Measurements from ENCODE around the gene ABCA7.
"Not testable (repeated sequence)": the region's sequence is repeated elsewhere in the genome, so short reads cannot be mapped to it uniquely, and the experiment has no call there.

Gene ABCA7

GRCh38 chr19:1110809-1111640 is 71.1 kb downstream of the ABCA7 start:
- Histone ChIP-seq H3K9me3 (replicated peaks; ENCODE audit: low read length) (no peaks in the 10 kb centered on the region), H3K4me1 (ENCODE audit: control insufficient read depth, insufficient read depth, low read length) (peaks cover 16% of the 10 kb centered on the region), H3K4me3 (ENCODE audit: low read length) (no peak overlapping the region), H3K4me2 (ENCODE audit: low read length) (no peak overlapping the region), H3K9ac (ENCODE audit: low read depth, low read length) (no peak overlapping the region), H3K27me3 (ENCODE audit: control insufficient read depth, insufficient read depth, low read length) (no peaks in the 10 kb centered on the region), H3K36me3 (ENCODE audit: insufficient read depth, low read length) (peaks cover 58% of the 10 kb centered on the region)

DNA sequence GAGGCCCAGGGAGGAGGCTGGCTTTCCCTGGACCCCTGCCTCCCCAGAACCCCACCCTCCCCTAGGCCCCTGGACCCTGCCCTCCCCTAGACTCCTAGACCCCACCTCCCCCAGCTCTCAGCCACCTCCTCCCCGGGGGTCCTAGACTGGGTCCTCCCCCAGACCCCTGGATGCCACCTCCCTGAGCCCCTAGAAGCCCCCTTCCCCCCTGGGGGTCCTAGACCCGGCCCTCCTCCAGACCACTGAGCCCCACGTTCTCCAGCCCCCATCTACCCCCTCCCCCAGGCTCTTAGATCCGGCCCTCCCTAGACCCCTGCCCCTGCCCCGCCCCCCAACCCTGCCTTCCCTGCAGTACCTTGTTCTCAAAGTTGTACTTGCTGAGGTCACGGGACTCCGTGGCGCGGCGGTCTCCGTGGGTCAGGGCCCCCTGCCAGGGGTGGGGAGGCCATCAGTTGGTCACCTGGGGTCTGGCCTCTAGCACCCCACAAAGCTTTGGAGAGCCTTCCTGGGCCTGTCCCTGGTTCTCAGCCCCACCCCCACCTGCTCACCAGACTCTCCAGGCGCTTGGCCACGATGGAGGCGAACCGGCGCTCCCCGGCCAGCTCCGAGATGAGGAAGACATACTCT is 71.8 kb downstream of the ABCA7 start:
- Histone ChIP-seq H3K36me3 (ENCODE audit: insufficient read depth, low read length) (peaks cover 60% of the 10 kb centered on the region), H3K4me2 (ENCODE audit: low read length) (no peak overlapping the region), H3K9me3 (replicated peaks; ENCODE audit: low read length) (no peaks in the 10 kb centered on the region), H3K9ac (ENCODE audit: low read depth, low read length) (no peak overlapping the region), H3K27me3 (ENCODE audit: control insufficient read depth, insufficient read depth, low read length) (no peaks in the 10 kb centered on the region), H3K4me1 (ENCODE audit: control insufficient read depth, insufficient read depth, low read length) (peaks cover 13% of the 10 kb centered on the region), H3K4me3 (ENCODE audit: low read length) (no peak overlapping the region)

DNA sequence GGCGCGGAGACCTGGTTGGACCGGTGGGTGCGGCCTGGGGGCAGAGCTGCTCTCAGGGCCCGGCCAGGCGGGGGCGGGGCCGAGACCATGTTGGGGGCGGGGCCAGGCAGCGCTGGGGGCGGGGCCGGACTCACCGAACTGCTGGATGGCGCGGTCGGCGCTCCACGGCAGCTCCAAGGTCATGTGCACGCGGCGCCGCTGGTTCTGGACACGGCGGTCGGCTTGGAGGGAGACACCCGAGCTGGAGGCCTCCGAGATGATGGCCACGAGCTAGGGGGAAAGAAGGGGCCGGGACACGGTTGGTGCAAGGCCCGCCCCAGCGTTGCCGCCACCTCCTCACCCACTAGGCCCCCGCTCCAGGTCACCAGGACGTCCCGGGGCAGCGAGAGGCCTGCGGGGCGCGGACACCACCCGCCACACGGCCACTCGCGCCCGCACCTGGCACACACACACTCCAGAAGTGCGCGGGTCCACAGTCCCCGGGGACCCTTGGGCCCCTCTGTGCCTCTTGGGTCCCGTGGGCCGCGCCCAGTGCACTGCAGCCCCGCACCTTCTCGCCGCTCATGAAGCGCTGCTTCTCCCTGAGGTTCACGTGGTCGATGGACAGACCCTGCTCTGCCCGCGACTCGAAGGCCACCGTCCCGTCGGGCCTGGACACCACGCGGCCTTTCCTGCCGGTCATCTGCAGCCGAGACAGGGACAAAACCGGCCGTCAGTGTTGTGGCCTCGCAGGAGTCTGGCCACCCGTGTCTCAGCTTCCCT is 72.5 kb downstream of the ABCA7 start:
- Histone ChIP-seq H3K9ac (ENCODE audit: low read depth, low read length) (peak overlapping the region; percentile 9), H3K9me3 (replicated peaks; ENCODE audit: low read length) (no peaks in the 10 kb centered on the region), H3K27me3 (ENCODE audit: control insufficient read depth, insufficient read depth, low read length) (no peaks in the 10 kb centered on the region), H3K4me1 (ENCODE audit: control insufficient read depth, insufficient read depth, low read length) (peaks cover 13% of the 10 kb centered on the region), H3K36me3 (ENCODE audit: insufficient read depth, low read length) (peaks cover 63% of the 10 kb centered on the region), H3K4me2 (ENCODE audit: low read length) (no peak overlapping the region), H3K4me3 (ENCODE audit: low read length) (no peak overlapping the region)

DNA sequence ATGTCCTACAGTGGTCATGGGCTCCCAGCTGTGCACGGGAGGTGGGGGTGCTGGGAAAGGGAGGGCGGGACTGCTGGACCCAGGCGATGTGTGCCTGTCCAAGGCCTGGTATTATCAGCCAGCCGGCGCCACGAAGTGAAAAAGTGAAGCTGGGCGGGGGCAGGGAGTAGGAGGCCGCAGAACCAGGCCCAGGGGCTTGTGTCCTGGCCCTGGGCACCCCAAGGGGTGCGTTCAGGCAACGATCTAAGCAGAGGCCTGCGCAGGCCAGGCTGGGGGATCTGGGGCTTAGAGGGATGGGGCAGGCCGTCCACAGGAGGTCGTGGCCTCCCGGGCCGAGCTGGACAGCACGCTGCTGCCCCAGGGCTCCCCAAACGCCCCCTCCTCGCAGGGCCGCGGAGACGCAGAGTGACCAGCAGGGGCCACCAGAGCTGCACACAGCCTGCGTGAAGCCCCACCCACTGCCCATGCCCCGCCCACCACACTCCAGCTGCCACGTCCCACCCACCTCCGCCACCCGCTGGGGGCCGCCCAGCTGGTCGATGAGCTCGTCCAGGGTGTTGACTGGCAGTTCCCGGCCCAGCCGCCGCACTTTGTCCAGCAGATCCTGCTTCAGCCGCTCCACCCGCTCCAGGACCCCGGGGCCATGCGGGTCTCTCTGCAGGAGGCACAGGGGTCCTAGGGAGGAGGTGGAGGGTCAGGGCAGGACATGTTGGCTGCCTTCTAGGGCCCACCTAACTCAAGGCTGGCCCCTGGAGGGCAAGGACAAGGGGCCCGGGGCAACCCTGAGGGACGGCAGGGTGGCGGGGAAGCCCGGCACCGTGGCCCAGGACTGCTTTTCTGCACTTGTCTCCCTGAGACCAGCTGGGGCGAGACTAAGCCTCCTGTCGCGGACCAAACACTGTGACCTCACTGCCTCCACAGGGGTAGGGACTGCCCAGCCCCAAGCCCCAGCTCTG is 73.4 kb downstream of the ABCA7 start:
- Histone ChIP-seq H3K4me2 (ENCODE audit: low read length) (peak overlapping the region; percentile 55), H3K4me1 (ENCODE audit: control insufficient read depth, insufficient read depth, low read length) (peaks cover 13% of the 10 kb centered on the region), H3K4me3 (ENCODE audit: low read length) (no peak overlapping the region), H3K9me3 (replicated peaks; ENCODE audit: low read length) (no peaks in the 10 kb centered on the region), H3K36me3 (ENCODE audit: insufficient read depth, low read length) (peaks cover 69% of the 10 kb centered on the region), H3K27me3 (ENCODE audit: control insufficient read depth, insufficient read depth, low read length) (no peaks in the 10 kb centered on the region), H3K9ac (ENCODE audit: low read depth, low read length) (peak overlapping the region; percentile 56)

DNA sequence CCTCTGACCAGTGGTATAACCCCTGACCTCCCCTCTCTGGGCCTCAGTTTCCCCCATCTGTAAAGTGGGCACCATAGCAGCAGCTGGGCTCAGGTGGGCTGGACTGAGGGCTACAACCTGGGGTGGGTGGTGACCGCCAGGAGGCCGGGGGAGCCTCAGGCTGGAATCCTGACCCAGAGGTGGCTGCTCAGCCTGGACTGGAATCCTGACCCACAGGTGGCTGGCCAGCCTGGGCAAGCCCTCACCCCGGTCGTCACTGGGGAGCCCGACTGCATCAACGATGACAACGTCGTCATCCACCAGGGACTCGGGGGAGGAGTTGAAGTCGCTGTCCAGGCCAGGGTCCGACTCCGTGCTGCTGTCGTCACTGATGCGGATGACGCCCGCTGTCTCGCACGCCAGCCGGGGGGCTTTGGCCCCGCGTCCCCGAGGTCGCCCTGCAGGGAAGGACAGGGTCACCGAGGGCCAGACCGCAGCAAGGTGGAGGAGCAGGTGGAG is 74.1 kb downstream of the ABCA7 start:
- H3K4me1 ChIP-seq (ENCODE audit: control insufficient read depth, insufficient read depth, low read length) = peaks cover 13% of the 10 kb centered on the region
- H3K9me3 ChIP-seq (replicated peaks; ENCODE audit: low read length) = no peaks in the 10 kb centered on the region
- peaks cover 70% of the 10 kb centered on the region for H3K36me3 ChIP-seq (ENCODE audit: insufficient read depth, low read length)
- H3K4me3 ChIP-seq (ENCODE audit: low read length) = no peak overlapping the region
- no peaks in the 10 kb centered on the region for H3K27me3 ChIP-seq (ENCODE audit: control insufficient read depth, insufficient read depth, low read length)
- H3K4me2 ChIP-seq (ENCODE audit: low read length) = peak overlapping the region; percentile 55
- no peak overlapping the region for H3K9ac ChIP-seq (ENCODE audit: low read depth, low read length)

DNA sequence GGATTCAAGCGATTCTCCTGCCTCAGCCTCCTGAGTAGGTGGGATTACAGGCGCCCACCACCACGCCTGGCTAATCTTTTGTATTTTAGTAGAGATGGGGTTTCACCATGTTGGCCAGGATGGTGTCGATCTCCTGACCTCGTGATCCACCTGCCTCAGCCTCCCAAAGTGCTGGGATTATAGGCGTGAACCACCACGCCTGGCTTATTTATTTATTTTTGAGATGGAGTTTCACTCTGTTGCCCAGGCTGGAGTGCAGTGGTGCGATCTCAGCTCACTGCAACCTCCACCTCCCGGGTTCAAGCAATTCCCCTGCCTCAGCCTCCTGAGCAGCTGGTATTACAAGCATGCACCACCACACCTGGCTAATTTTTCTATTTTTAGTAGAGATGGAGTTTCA is 74.8 kb downstream of the ABCA7 start:
- H3K4me2 ChIP-seq (ENCODE audit: low read length); H3K4me3 ChIP-seq (ENCODE audit: low read length); H3K9ac ChIP-seq (ENCODE audit: low read depth, low read length); H3K27me3 ChIP-seq (ENCODE audit: control insufficient read depth, insufficient read depth, low read length); H3K9me3 ChIP-seq (replicated peaks; ENCODE audit: low read length): not testable (repeated sequence)
- H3K36me3 ChIP-seq (ENCODE audit: insufficient read depth, low read length) = peaks cover 74% of the 10 kb centered on the region
- H3K4me1 ChIP-seq (ENCODE audit: control insufficient read depth, insufficient read depth, low read length) = peaks cover 13% of the 10 kb centered on the region

Small RNAs within 50 kb of the gene (small RNA-seq; reads per million reads assigned to genes)
- gene RNU6-2 = 4.6 reads per million, percentile 84 among the genes with 10 or more reads in this experiment
